ENCODE measurements around the gene MKNK1. TPM values are rescaled to one million over a fixed set of nuclear protein-coding genes. Genes with fewer than 3 reads are reported as not detected.

The MKNK1 gene
- total and polyA plus RNA-seq, 2 of the 4 experiments (the other 2 are of a cell fraction): 14.3 to 35.2 TPM

DNA sequence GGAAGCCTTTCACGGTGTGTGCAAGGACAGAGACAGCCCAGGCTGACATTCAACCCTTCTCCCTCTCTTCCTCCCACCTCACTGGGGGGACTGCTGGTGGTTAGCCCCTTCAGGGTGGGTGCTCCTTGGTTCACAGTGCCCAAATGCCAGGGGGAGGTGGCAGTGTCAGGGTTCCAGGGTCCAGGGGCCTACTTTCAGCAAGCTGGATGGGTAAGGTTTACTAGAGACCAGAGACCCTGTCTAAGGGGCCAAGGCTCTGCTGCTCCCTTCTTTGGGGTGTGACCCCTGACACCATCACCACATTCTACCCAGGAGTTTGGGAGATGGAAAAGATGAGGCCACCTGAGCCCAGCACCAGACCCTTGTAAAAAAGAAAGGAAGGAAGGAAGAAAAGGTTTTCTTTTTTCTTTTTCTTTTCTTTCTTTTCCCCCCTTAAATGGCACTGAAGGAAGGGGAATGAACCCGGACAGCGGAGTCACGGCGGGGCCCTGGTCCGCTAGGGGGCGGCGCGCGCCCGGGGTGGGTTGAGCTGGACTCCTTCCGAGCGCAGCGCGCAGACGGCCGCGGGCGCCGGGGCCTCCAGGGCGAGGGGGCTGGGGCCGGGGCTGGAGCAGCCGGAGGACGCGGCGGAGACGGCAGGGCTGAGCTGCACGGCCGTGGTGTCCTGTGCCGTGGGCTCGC, 71.4 kb downstream of the MKNK1 start:
- POLR2A ChIA-PET (ENCODE audit: unreplicated experiment): no interaction called here
- Histone ChIP-seq H2AK9ac (replicated peaks; ENCODE audit: low read depth, low read length, poor library complexity) (no peak overlapping the region), H3K4me3 (ENCODE audit: insufficient read depth, low read depth, low read length) (peak overlapping the region; percentile 27), H4K5ac (ENCODE audit: low read depth, low read length) (no peak overlapping the region), H4K91ac (ENCODE audit: insufficient read depth, low read depth, low read length) (no peak overlapping the region), H3K79me1 (ENCODE audit: low read depth in 1 of 2, low read length in 2 of 2) (no peaks in the 10 kb centered on the region), H3K18ac (ENCODE audit: low read depth, low read length) (no peak overlapping the region), H3K4me2 (ENCODE audit: low read depth, low read length) (no peak overlapping the region), H2BK15ac (ENCODE audit: low read depth, low read length) (no peak overlapping the region), H3K23ac (ENCODE audit: low read depth, low read length) (no peak overlapping the region), H2AK5ac (ENCODE audit: low read depth, low read length) (no peak overlapping the region), H3K9ac (ENCODE audit: low read depth, low read length) (no peak overlapping the region; the same call in 1 of the 2 replicates), H3K4me1 (ENCODE audit: control insufficient read depth, insufficient read depth, low read length) (no peaks in the 10 kb centered on the region), H3K14ac (replicated peaks; ENCODE audit: low read depth, low read length) (no peak overlapping the region), H2BK20ac (ENCODE audit: low read depth, low read length) (no peak overlapping the region), H2AFZ (replicated peaks; ENCODE audit: low read length, poor library complexity) (peak overlapping the region; percentile 85), H3K9me3 (ENCODE audit: control insufficient read depth, insufficient read depth, low read length) (no peaks in the 10 kb centered on the region), H4K8ac (ENCODE audit: low read depth in 2 of 2, low read length in 2 of 2) (no peak overlapping the region), H3K36me3 (ENCODE audit: control insufficient read depth, insufficient read depth, low read length) (no peaks in the 10 kb centered on the region), H2BK5ac (ENCODE audit: low read depth, low read length, poor library complexity, severe bottlenecking) (no peak overlapping the region), H2BK120ac (ENCODE audit: low read depth, low read length) (no peak overlapping the region), H3K4ac (ENCODE audit: low read depth, low read length) (no peak overlapping the region), H3K27me3 (ENCODE audit: control insufficient read depth, insufficient read depth, low read length) (peaks cover 56% of the 10 kb centered on the region), H3K56ac (ENCODE audit: extremely low read depth, insufficient read depth, low read length) (no peak overlapping the region), H4K20me1 (ENCODE audit: insufficient read depth, low read length) (no peaks in the 10 kb centered on the region), H3K9me1 (ENCODE audit: insufficient read depth, low read length) (no peaks in the 10 kb centered on the region), H3K27ac (ENCODE audit: insufficient read depth, low read length) (no peak overlapping the region)
- 0% methylated on average over 1 of the region's 31 CpGs; no CpG with 5 or more reads in 1 of the 2 experiments for WGBS, 2 experiments (ENCODE audit: extremely low coverage in 2 of 2, insufficient read length in 1 of 2)
- dilution Hi-C loops (cut with HindIII; ENCODE audit: low sequenced_read_pairs, unreplicated experiment): no loop called here
- ATAC-seq (ENCODE audit: low read depth): peak; percentile 88
- CTCF ChIA-PET: interaction anchor here (0.6 to 1.2 kb wide), 4 partner anchors 10 to 69 kb away, joined by 3 to 4 read pairs (median 3); no protein-coding TSS in a partner anchor
- in situ Hi-C loops (cut with MboI; ENCODE audit: low sequenced_read_pairs): no loop called here
- no TSS peak for BruUV-seq (replicated peaks)
- intact Hi-C loops (cut with micrococcal nuclease): loop anchor here (10.0 kb wide), 1 partner anchor 642 kb away; no protein-coding TSS in a partner anchor
- DNase-seq: peak; percentile 36
- TF ChIP-seq CTCF (conservative IDR thresholded peaks at IDR 0.05; ENCODE audit: low read depth, low read length) (peak; percentile 59), NFE2L2 (IDR thresholded peaks at IDR 0.05; ENCODE audit: low read depth, low read length) (no peak), MAZ (IDR thresholded peaks at IDR 0.05; ENCODE audit: borderline replicate concordance, low read depth, low read length) (no peak), RFX5 (IDR thresholded peaks at IDR 0.05; ENCODE audit: low read depth, low read length) (no peak), BHLHE40 (IDR thresholded peaks at IDR 0.05; ENCODE audit: low read depth, low read length) (no peak), ELK1 (IDR thresholded peaks at IDR 0.05; ENCODE audit: borderline replicate concordance, low read depth, low read length) (no peak), RAD21 (IDR thresholded peaks at IDR 0.05; ENCODE audit: low read length) (peak; percentile 55), CEBPB (IDR thresholded peaks at IDR 0.05; ENCODE audit: low read depth, low read length) (no peak), USF2 (IDR thresholded peaks at IDR 0.05; ENCODE audit: low read depth, low read length) (no peak), RCOR1 (IDR thresholded peaks at IDR 0.05; ENCODE audit: insufficient replicate concordance, low read length) (no peak), MXI1 (IDR thresholded peaks at IDR 0.05; ENCODE audit: borderline replicate concordance, low read depth, low read length) (no peak), SMC3 (IDR thresholded peaks at IDR 0.05; ENCODE audit: low read depth, low read length) (peak; percentile 27; the same call in 1 of the 2 replicates), MAFK (IDR thresholded peaks at IDR 0.05; ENCODE audit: low read depth, low read length) (no peak), CHD1 (IDR thresholded peaks at IDR 0.05; ENCODE audit: low read depth, low read length) (no peak), FOS (IDR thresholded peaks at IDR 0.05; ENCODE audit: low read depth, low read length) (no peak)

All from IMR-90 (cell line).